ENCODE data around the gene PHEX. TPM values are rescaled to one million over a fixed set of nuclear protein-coding genes. Genes with fewer than 3 reads are reported as not detected.

PHEX gene
- polyA plus RNA-seq, 1 donor from 2014 or later = 0.59 TPM

DNA sequence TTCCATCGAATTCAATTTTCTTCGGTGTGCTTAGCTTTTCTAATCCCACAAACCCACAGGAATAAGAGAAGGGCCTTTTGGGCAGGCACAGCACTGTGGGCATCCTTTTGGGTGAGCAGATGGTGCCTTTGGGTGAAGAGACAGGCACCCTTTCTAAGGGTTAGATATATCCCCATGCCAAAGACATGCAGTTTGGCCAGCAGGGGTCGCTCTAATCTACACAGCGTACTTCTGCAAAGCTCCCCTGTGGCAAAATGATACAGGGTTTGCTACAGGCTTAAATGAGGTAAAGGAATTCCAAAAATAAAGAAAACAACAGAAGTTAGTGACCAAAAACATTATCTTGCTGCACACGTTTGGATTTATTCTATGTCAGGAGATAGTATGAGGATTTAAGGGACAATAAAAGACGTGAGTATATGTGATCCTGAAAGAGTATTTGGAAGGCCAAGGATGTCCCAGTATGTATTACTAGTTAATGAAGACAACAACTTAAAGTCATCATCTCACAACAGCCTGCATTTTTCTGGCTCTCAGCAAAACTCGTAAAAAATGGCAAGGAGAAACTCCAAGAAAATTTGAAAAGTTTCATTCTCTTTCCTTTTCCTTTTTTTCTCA, 49.5 kb downstream of the PHEX start:
- Histone ChIP-seq H3K27ac (ENCODE audit: low read length) (no peak overlapping the region), H3K4me2 (ENCODE audit: low read length) (no peak overlapping the region), H2AFZ (ENCODE audit: low read depth, low read length) (no peak overlapping the region), H3K9me3 (ENCODE audit: low read length) (no peaks in the 10 kb centered on the region), H3F3A (ENCODE audit: insufficient read depth, low read length, poor library complexity, severe bottlenecking) (no peaks in the 10 kb centered on the region), H3K9me2 (ENCODE audit: insufficient read depth, low read length) (no peaks in the 10 kb centered on the region), H4K20me1 (ENCODE audit: insufficient read depth) (no peaks in the 10 kb centered on the region), H3K9ac (ENCODE audit: low read length) (no peak overlapping the region), H3K36me3 (ENCODE audit: insufficient read depth, low read length) (no peaks in the 10 kb centered on the region), H3K4me3 (ENCODE audit: low read length) (no peak overlapping the region), H3K27me3 (ENCODE audit: insufficient read depth, low read depth, low read length) (no peaks in the 10 kb centered on the region), H3K79me2 (replicated peaks; ENCODE audit: insufficient read depth, low read length) (no peaks in the 10 kb centered on the region)
- TF ChIP-seq POLR2AphosphoS5 (IDR thresholded peaks at IDR 0.05) = no peak
- TF ChIP-seq, protein P1, sequence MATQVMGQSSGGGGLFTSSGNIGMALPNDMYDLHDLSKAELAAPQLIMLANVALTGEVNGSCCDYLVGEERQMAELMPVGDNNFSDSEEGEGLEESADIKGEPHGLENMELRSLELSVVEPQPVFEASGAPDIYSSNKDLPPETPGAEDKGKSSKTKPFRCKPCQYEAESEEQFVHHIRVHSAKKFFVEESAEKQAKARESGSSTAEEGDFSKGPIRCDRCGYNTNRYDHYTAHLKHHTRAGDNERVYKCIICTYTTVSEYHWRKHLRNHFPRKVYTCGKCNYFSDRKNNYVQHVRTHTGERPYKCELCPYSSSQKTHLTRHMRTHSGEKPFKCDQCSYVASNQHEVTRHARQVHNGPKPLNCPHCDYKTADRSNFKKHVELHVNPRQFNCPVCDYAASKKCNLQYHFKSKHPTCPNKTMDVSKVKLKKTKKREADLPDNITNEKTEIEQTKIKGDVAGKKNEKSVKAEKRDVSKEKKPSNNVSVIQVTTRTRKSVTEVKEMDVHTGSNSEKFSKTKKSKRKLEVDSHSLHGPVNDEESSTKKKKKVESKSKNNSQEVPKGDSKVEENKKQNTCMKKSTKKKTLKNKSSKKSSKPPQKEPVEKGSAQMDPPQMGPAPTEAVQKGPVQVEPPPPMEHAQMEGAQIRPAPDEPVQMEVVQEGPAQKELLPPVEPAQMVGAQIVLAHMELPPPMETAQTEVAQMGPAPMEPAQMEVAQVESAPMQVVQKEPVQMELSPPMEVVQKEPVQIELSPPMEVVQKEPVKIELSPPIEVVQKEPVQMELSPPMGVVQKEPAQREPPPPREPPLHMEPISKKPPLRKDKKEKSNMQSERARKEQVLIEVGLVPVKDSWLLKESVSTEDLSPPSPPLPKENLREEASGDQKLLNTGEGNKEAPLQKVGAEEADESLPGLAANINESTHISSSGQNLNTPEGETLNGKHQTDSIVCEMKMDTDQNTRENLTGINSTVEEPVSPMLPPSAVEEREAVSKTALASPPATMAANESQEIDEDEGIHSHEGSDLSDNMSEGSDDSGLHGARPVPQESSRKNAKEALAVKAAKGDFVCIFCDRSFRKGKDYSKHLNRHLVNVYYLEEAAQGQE (IDR thresholded peaks at IDR 0.05; ENCODE audit: borderline replicate concordance) = no peak
- no peak for TF ChIP-seq EP300 (conservative IDR thresholded peaks at IDR 0.05; ENCODE audit: poor library complexity, severe bottlenecking)
- no peak for TF ChIP-seq EZH2 (IDR thresholded peaks at IDR 0.05; ENCODE audit: borderline replicate concordance, insufficient read depth, low read length, poor library complexity, severe bottlenecking)
- TF ChIP-seq RAD21 (conservative IDR thresholded peaks at IDR 0.05) = no peak
- TF ChIP-seq MXI1 (conservative IDR thresholded peaks at IDR 0.05; ENCODE audit: poor library complexity, severe bottlenecking) = no peak
- no peak for TF ChIP-seq TAF1 (IDR thresholded peaks at IDR 0.05; ENCODE audit: low read depth)
- TF ChIP-seq SMC3 (conservative IDR thresholded peaks at IDR 0.05; ENCODE audit: poor library complexity) = no peak
- TF ChIP-seq, protein P2, sequence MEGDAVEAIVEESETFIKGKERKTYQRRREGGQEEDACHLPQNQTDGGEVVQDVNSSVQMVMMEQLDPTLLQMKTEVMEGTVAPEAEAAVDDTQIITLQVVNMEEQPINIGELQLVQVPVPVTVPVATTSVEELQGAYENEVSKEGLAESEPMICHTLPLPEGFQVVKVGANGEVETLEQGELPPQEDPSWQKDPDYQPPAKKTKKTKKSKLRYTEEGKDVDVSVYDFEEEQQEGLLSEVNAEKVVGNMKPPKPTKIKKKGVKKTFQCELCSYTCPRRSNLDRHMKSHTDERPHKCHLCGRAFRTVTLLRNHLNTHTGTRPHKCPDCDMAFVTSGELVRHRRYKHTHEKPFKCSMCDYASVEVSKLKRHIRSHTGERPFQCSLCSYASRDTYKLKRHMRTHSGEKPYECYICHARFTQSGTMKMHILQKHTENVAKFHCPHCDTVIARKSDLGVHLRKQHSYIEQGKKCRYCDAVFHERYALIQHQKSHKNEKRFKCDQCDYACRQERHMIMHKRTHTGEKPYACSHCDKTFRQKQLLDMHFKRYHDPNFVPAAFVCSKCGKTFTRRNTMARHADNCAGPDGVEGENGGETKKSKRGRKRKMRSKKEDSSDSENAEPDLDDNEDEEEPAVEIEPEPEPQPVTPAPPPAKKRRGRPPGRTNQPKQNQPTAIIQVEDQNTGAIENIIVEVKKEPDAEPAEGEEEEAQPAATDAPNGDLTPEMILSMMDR (IDR thresholded peaks at IDR 0.05; ENCODE audit: poor library complexity, severe bottlenecking) = no peak

GRCh38 chrX:22086003-22086402, 53.9 kb downstream of the PHEX start:
- Histone ChIP-seq H3K79me2 (replicated peaks; ENCODE audit: insufficient read depth, low read length) (no peaks in the 10 kb centered on the region), H3K4me3 (ENCODE audit: low read length) (no peak overlapping the region), H3K9me3 (ENCODE audit: low read length) (no peaks in the 10 kb centered on the region), H3K4me2 (ENCODE audit: low read length) (no peak overlapping the region), H4K20me1 (ENCODE audit: insufficient read depth) (no peaks in the 10 kb centered on the region), H3K36me3 (ENCODE audit: insufficient read depth, low read length) (no peaks in the 10 kb centered on the region), H3K9me2 (ENCODE audit: insufficient read depth, low read length) (no peaks in the 10 kb centered on the region), H3K27me3 (ENCODE audit: insufficient read depth, low read depth, low read length) (no peaks in the 10 kb centered on the region), H3K9ac (ENCODE audit: low read length) (no peak overlapping the region), H3F3A (ENCODE audit: insufficient read depth, low read length, poor library complexity, severe bottlenecking) (no peaks in the 10 kb centered on the region), H2AFZ (ENCODE audit: low read depth, low read length) (no peak overlapping the region), H3K27ac (ENCODE audit: low read length) (no peak overlapping the region)
- TF ChIP-seq POLR2AphosphoS5 (IDR thresholded peaks at IDR 0.05) (no peak), MXI1 (conservative IDR thresholded peaks at IDR 0.05; ENCODE audit: poor library complexity, severe bottlenecking) (no peak), EP300 (conservative IDR thresholded peaks at IDR 0.05; ENCODE audit: poor library complexity, severe bottlenecking) (no peak), RAD21 (conservative IDR thresholded peaks at IDR 0.05) (no peak)
- TF ChIP-seq, protein P2 (IDR thresholded peaks at IDR 0.05; ENCODE audit: poor library complexity, severe bottlenecking) = no peak
